WTC11 (cell line): ENCODE data around the gene PLEKHA1. TPM values are rescaled to one million over a fixed set of nuclear protein-coding genes. Genes with fewer than 3 reads are reported as not detected.

ENCODE experiments used
- ATAC-seq: fragments of 200-7000 bp; cut with Tn5 transposase; 2 replicates; pipeline ENCODE4 v1.10.0; 2021; ENCODE audit warnings: mild to moderate bottlenecking, moderate library complexity
- CTCF ChIA-PET: fragments of 300-600 bp; sonication (Branson Sonifier 250); formaldehyde crosslinking; loops from one replicate; lab custom pipeline; 2021; ENCODE audit warnings: antibody characterized with exemption; lab: Charles Lee
- POLR2A ChIA-PET: fragments of 350-600 bp; sonication (Branson Sonifier 250); formaldehyde crosslinking; loops from one replicate; lab custom pipeline; 2021; ENCODE audit warnings: antibody characterized with exemption; lab: Charles Lee
- DNase-seq: peaks from one replicate; pipeline ENCODE4 v3.0.0; 2021; ENCODE audit warnings: low spot score
- H3K27ac Mint-ChIP-seq: 2 replicates; pipeline ENCODE4 v1.8.0; 2021; ENCODE audit warnings: mixed read lengths
- H3K27me3 Mint-ChIP-seq: 2 replicates; pipeline ENCODE4 v1.8.0; 2021; ENCODE audit warnings: low read depth, mild to moderate bottlenecking, moderate library complexity, mixed read lengths
- H3K36me3 Mint-ChIP-seq: 2 replicates; pipeline ENCODE4 v1.8.0; 2021; ENCODE audit warnings: mixed read lengths
- H3K4me1 Mint-ChIP-seq: 2 replicates; pipeline ENCODE4 v1.8.0; 2022; ENCODE audit warnings: mixed read lengths
- H3K4me3 Mint-ChIP-seq: 2 replicates; pipeline ENCODE4 v1.8.0; 2021; ENCODE audit warnings: mild to moderate bottlenecking, moderate library complexity, mixed read lengths
- H3K9me3 Mint-ChIP-seq: 2 replicates; pipeline ENCODE4 v1.8.0; 2021; ENCODE audit warnings: mixed read lengths
- FOXK1 ChIP-seq: sonication (generic); formaldehyde crosslinking; IDR thresholded peaks from 2 replicates; pipeline ENCODE4 v1.8.0; 2022; ENCODE audit warnings: mild to moderate bottlenecking, moderate library complexity, missing genetic modification reagents
- GRHL2 ChIP-seq: fragments of 250-450 bp; sonication (Bioruptor Pico); IDR thresholded peaks from 2 replicates; pipeline ENCODE4 v1.8.0; 2022; ENCODE audit warnings: mild to moderate bottlenecking, moderate library complexity; ENCODE audit not compliant: insufficient replicate concordance, severe bottlenecking
- GTF2I ChIP-seq: fragments of 250-450 bp; sonication (Bioruptor Pico); conservative IDR thresholded peaks from 2 replicates; pipeline ENCODE4 v1.4.0; 2021; ENCODE audit warnings: mild to moderate bottlenecking
- JUN ChIP-seq: sonication (generic); formaldehyde crosslinking; IDR thresholded peaks from 2 replicates; pipeline ENCODE4 v1.8.0; 2023; ENCODE audit warnings: mild to moderate bottlenecking, missing genetic modification reagents
- NR1H2 ChIP-seq: sonication (generic); formaldehyde crosslinking; IDR thresholded peaks from 2 replicates; pipeline ENCODE4 v1.9.0; 2021; ENCODE audit warnings: mild to moderate bottlenecking, moderate library complexity, missing genetic modification reagents
- OVOL2 ChIP-seq: fragments of 250-450 bp; sonication (Bioruptor Pico); IDR thresholded peaks from 2 replicates; pipeline ENCODE4 v1.9.0; 2021; ENCODE audit warnings: mild to moderate bottlenecking, borderline replicate concordance
- SMAD3 ChIP-seq: sonication (generic); formaldehyde crosslinking; IDR thresholded peaks from 2 replicates; pipeline ENCODE4 v1.8.0; 2022; ENCODE audit warnings: missing genetic modification reagents, mild to moderate bottlenecking, borderline replicate concordance
- SP1 ChIP-seq: sonication (generic); formaldehyde crosslinking; conservative IDR thresholded peaks from 2 replicates; pipeline ENCODE4 v1.8.1; 2022; ENCODE audit warnings: missing genetic modification reagents
- ZNF671 ChIP-seq: fragments of 250-450 bp; sonication (Bioruptor Pico); IDR thresholded peaks from 2 replicates; pipeline ENCODE4 v1.8.0; 2021; ENCODE audit warnings: mild to moderate bottlenecking
- total RNA-seq: library from RNA; stranded (reverse); gene quantifications from 3 replicates; pipeline ENCODE4 v1.2.3, GENCODE V29; 2021
- TF ChIP-seq, protein P1 (sequence below): sonication (generic); formaldehyde crosslinking; IDR thresholded peaks from 2 replicates; pipeline ENCODE4 v1.8.0; 2023; ENCODE audit warnings: missing genetic modification reagents
- TF ChIP-seq, protein P2 (sequence below): fragments of 250-450 bp; sonication (Bioruptor Pico); IDR thresholded peaks from 2 replicates; pipeline ENCODE4 v1.8.0; 2021; ENCODE audit warnings: mild to moderate bottlenecking
- TF ChIP-seq, protein P3 (sequence below): sonication (generic); formaldehyde crosslinking; IDR thresholded peaks from 2 replicates; pipeline ENCODE4 v1.8.0; 2022; ENCODE audit warnings: mild to moderate bottlenecking, missing genetic modification reagents
- TF ChIP-seq, protein P4 (sequence below): sonication (generic); formaldehyde crosslinking; IDR thresholded peaks from 2 replicates; pipeline ENCODE4 v1.8.1; 2023; ENCODE audit warnings: mild to moderate bottlenecking, missing genetic modification reagents
- TF ChIP-seq, protein P5 (sequence below): fragments of 200-600 bp; IDR thresholded peaks from 2 replicates; pipeline ENCODE4 v1.8.0; 2022; ENCODE audit warnings: antibody characterized with exemption
- TF ChIP-seq, protein P6 (sequence below): sonication (generic); formaldehyde crosslinking; conservative IDR thresholded peaks from 2 replicates; pipeline ENCODE4 v1.8.1; 2023; ENCODE audit warnings: mild to moderate bottlenecking, low read depth, missing genetic modification reagents, moderate library complexity
- TF ChIP-seq, protein P7 (sequence below): sonication (generic); formaldehyde crosslinking; IDR thresholded peaks from 2 replicates; pipeline ENCODE4 v1.8.1; 2023; ENCODE audit warnings: mild to moderate bottlenecking, missing genetic modification reagents
- TF ChIP-seq, protein P8 (sequence below): fragments of 250-450 bp; sonication (Bioruptor Pico); IDR thresholded peaks from 2 replicates; pipeline ENCODE4 v1.9.0; 2021; ENCODE audit warnings: mild to moderate bottlenecking

The PLEKHA1 gene
- total RNA-seq, 1 experiment from 2014 or later = 34.6 TPM

DNA sequence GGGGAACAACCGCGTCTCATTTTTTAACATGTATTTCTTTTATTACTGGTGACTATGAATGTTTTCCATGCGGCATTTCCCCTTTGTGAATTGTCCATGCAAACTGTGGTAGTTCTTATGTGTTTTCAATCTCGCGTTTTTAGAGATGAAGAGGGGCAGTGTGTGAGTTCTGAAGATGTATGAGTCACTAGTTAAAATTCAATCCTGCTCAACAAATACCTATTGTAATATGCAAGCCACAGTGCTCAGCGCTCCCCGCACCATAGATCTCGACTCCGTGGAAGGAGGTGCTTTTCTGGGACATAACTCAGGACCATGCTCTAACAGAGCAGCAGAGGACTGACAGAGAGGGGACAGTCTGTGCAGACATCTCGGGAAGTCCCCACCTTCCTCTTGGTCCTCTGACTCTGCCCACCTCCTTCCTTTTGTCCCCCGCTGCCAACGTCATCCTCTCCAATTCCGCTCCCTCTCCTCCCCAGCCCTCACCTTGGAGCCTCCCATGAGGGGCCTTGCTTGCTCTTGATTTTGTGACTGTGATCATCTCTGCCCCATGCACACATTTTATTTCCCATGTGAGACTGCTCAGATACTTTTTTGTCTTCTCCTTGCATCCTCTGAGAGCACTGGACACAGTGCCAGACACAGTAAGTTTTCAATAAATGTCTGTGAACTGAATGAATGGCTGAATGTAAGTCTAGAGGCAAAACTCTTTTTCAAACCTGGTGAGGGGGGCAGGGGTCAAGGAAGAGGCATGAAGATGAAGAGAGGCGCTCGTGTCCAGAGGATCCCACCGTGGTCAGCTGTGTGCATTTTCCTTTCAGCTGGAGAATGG lies 42.7 kb upstream of the PLEKHA1 start (continued):
- TF ChIP-seq, protein P1, sequence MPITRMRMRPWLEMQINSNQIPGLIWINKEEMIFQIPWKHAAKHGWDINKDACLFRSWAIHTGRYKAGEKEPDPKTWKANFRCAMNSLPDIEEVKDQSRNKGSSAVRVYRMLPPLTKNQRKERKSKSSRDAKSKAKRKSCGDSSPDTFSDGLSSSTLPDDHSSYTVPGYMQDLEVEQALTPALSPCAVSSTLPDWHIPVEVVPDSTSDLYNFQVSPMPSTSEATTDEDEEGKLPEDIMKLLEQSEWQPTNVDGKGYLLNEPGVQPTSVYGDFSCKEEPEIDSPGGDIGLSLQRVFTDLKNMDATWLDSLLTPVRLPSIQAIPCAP (CRISPR knock-in tag) = no peak
- TF ChIP-seq JUN = no peak
- no peak for TF ChIP-seq FOXK1
- no peak for TF ChIP-seq SMAD3 (CRISPR knock-in tag)
- TF ChIP-seq ZNF671 (CRISPR knock-in tag) = no peak
- TF ChIP-seq, protein P2, sequence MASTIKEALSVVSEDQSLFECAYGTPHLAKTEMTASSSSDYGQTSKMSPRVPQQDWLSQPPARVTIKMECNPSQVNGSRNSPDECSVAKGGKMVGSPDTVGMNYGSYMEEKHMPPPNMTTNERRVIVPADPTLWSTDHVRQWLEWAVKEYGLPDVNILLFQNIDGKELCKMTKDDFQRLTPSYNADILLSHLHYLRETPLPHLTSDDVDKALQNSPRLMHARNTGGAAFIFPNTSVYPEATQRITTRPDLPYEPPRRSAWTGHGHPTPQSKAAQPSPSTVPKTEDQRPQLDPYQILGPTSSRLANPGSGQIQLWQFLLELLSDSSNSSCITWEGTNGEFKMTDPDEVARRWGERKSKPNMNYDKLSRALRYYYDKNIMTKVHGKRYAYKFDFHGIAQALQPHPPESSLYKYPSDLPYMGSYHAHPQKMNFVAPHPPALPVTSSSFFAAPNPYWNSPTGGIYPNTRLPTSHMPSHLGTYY = no peak
- TF ChIP-seq NR1H2 (CRISPR knock-in tag) = no peak
- TF ChIP-seq, protein P3, sequence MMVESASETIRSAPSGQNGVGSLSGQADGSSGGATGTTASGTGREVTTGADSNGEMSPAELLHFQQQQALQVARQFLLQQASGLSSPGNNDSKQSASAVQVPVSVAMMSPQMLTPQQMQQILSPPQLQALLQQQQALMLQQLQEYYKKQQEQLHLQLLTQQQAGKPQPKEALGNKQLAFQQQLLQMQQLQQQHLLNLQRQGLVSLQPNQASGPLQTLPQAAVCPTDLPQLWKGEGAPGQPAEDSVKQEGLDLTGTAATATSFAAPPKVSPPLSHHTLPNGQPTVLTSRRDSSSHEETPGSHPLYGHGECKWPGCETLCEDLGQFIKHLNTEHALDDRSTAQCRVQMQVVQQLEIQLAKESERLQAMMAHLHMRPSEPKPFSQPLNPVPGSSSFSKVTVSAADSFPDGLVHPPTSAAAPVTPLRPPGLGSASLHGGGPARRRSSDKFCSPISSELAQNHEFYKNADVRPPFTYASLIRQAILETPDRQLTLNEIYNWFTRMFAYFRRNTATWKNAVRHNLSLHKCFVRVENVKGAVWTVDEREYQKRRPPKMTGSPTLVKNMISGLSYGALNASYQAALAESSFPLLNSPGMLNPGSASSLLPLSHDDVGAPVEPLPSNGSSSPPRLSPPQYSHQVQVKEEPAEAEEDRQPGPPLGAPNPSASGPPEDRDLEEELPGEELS (CRISPR knock-in tag) = no peak
- TF ChIP-seq, protein P4, sequence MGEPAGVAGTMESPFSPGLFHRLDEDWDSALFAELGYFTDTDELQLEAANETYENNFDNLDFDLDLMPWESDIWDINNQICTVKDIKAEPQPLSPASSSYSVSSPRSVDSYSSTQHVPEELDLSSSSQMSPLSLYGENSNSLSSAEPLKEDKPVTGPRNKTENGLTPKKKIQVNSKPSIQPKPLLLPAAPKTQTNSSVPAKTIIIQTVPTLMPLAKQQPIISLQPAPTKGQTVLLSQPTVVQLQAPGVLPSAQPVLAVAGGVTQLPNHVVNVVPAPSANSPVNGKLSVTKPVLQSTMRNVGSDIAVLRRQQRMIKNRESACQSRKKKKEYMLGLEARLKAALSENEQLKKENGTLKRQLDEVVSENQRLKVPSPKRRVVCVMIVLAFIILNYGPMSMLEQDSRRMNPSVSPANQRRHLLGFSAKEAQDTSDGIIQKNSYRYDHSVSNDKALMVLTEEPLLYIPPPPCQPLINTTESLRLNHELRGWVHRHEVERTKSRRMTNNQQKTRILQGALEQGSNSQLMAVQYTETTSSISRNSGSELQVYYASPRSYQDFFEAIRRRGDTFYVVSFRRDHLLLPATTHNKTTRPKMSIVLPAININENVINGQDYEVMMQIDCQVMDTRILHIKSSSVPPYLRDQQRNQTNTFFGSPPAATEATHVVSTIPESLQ = no peak
- no peak for TF ChIP-seq GTF2I (CRISPR knock-in tag)
- TF ChIP-seq, protein P5, sequence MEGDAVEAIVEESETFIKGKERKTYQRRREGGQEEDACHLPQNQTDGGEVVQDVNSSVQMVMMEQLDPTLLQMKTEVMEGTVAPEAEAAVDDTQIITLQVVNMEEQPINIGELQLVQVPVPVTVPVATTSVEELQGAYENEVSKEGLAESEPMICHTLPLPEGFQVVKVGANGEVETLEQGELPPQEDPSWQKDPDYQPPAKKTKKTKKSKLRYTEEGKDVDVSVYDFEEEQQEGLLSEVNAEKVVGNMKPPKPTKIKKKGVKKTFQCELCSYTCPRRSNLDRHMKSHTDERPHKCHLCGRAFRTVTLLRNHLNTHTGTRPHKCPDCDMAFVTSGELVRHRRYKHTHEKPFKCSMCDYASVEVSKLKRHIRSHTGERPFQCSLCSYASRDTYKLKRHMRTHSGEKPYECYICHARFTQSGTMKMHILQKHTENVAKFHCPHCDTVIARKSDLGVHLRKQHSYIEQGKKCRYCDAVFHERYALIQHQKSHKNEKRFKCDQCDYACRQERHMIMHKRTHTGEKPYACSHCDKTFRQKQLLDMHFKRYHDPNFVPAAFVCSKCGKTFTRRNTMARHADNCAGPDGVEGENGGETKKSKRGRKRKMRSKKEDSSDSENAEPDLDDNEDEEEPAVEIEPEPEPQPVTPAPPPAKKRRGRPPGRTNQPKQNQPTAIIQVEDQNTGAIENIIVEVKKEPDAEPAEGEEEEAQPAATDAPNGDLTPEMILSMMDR = no peak
- TF ChIP-seq, protein P6, sequence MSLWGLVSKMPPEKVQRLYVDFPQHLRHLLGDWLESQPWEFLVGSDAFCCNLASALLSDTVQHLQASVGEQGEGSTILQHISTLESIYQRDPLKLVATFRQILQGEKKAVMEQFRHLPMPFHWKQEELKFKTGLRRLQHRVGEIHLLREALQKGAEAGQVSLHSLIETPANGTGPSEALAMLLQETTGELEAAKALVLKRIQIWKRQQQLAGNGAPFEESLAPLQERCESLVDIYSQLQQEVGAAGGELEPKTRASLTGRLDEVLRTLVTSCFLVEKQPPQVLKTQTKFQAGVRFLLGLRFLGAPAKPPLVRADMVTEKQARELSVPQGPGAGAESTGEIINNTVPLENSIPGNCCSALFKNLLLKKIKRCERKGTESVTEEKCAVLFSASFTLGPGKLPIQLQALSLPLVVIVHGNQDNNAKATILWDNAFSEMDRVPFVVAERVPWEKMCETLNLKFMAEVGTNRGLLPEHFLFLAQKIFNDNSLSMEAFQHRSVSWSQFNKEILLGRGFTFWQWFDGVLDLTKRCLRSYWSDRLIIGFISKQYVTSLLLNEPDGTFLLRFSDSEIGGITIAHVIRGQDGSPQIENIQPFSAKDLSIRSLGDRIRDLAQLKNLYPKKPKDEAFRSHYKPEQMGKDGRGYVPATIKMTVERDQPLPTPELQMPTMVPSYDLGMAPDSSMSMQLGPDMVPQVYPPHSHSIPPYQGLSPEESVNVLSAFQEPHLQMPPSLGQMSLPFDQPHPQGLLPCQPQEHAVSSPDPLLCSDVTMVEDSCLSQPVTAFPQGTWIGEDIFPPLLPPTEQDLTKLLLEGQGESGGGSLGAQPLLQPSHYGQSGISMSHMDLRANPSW (CRISPR knock-in tag) = no peak
- TF ChIP-seq, protein P7, sequence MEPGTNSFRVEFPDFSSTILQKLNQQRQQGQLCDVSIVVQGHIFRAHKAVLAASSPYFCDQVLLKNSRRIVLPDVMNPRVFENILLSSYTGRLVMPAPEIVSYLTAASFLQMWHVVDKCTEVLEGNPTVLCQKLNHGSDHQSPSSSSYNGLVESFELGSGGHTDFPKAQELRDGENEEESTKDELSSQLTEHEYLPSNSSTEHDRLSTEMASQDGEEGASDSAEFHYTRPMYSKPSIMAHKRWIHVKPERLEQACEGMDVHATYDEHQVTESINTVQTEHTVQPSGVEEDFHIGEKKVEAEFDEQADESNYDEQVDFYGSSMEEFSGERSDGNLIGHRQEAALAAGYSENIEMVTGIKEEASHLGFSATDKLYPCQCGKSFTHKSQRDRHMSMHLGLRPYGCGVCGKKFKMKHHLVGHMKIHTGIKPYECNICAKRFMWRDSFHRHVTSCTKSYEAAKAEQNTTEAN (CRISPR knock-in tag) = no peak

DNA sequence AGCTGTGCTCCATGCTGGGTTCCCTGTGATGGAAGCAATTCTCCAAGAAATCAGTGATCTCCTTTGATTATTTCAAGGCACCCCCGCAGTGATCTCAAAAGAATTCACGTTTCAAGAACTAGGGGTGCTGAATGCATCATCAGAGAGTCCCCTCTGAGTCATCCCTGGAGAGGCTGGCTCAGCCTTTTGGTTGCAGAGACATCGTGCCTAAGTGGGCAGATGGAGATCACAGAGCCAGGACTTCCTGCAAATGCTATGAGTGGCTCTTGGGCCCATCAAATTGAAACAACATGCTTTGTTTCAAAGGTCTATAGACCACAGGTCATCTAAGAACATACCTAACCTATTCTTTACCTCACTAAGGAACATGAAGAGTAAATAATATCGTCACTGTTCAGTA lies 41.5 kb upstream of the PLEKHA1 start:
- Mint-ChIP-seq H3K9me3 (peaks cover 7% of the 10 kb centered on the region; the same call in 1 of the 2 replicates), H3K4me3 (no peak overlapping the region), H3K36me3 (no peaks in the 10 kb centered on the region), H3K27ac (no peak overlapping the region), H3K4me1 (peaks cover 16% of the 10 kb centered on the region), H3K27me3 (peaks cover 3% of the 10 kb centered on the region)
- DNase-seq = no peak
- POLR2A ChIA-PET = no interaction called here
- no peak for ATAC-seq
- CTCF ChIA-PET = interaction anchor here (1.8 kb wide), 1 partner anchor 54 kb away, joined by 3 read pairs; no protein-coding TSS in a partner anchor
- TF ChIP-seq GTF2I (CRISPR knock-in tag) (no peak), SP1 (no peak), GRHL2 (CRISPR knock-in tag) (no peak), OVOL2 (no peak)
- TF ChIP-seq, protein P8, sequence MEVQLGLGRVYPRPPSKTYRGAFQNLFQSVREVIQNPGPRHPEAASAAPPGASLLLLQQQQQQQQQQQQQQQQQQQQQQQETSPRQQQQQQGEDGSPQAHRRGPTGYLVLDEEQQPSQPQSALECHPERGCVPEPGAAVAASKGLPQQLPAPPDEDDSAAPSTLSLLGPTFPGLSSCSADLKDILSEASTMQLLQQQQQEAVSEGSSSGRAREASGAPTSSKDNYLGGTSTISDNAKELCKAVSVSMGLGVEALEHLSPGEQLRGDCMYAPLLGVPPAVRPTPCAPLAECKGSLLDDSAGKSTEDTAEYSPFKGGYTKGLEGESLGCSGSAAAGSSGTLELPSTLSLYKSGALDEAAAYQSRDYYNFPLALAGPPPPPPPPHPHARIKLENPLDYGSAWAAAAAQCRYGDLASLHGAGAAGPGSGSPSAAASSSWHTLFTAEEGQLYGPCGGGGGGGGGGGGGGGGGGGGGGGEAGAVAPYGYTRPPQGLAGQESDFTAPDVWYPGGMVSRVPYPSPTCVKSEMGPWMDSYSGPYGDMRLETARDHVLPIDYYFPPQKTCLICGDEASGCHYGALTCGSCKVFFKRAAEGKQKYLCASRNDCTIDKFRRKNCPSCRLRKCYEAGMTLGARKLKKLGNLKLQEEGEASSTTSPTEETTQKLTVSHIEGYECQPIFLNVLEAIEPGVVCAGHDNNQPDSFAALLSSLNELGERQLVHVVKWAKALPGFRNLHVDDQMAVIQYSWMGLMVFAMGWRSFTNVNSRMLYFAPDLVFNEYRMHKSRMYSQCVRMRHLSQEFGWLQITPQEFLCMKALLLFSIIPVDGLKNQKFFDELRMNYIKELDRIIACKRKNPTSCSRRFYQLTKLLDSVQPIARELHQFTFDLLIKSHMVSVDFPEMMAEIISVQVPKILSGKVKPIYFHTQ = no peak
- TF ChIP-seq, protein P7 (CRISPR knock-in tag) = no peak
